BJ (cell line): ENCODE results near the gene TBC1D9. TPM values are rescaled to one million over a fixed set of nuclear protein-coding genes. Genes with fewer than 3 reads are reported as not detected.

Experiments used
- CTCF ChIA-PET: fragments of 350-600 bp; formaldehyde crosslinking; extraction: SDS; loops from one replicate; lab custom pipeline; 2021; ENCODE audit warnings: antibody characterized with exemption, inconsistent platforms; lab: Yijun Ruan, JAX
- POLR2A ChIA-PET: fragments of 300-600 bp; sonication (Branson Sonifier 250); formaldehyde crosslinking; extraction: SDS; loops from one replicate; lab custom pipeline; 2021; ENCODE audit warnings: antibody characterized with exemption; lab: Charles Lee
- DNase-seq: peaks from one replicate; pipeline ENCODE4 v3.0.0-alpha.2; 2011; ENCODE audit warnings: low read depth
- H3K27me3 ChIP-seq: 2 replicates; pipeline ENCODE4 v1.6.0; 2011; ENCODE audit warnings: low read length; ENCODE audit not compliant: control insufficient read depth, insufficient read depth
- H3K36me3 ChIP-seq: 2 replicates; pipeline ENCODE4 v1.5.1; 2011; ENCODE audit warnings: low read length; ENCODE audit not compliant: control insufficient read depth, insufficient read depth
- H3K4me3 ChIP-seq: 2 replicates; pipeline ENCODE4 v1.5.1; 2011; ENCODE audit warnings: low read depth, mild to moderate bottlenecking, control low read depth, low read length
- polyA plus RNA-seq: library from polyadenylated mRNA; depleted of rRNA; stranded (reverse); fragments of >200 nt; gene quantifications from 2 replicates; pipeline ENCODE4 v1.2.3, GENCODE V29; 2011
- TF ChIP-seq, protein P1 (sequence below): IDR thresholded peaks from 2 replicates; pipeline ENCODE4 v1.5.1; 2011; ENCODE audit warnings: low read depth, mild to moderate bottlenecking, control low read depth, inconsistent platforms, low read length, moderate library complexity; ENCODE audit not compliant: insufficient read depth

Gene TBC1D9
- polyA plus RNA-seq, 1 experiment = 12.0 TPM

DNA sequence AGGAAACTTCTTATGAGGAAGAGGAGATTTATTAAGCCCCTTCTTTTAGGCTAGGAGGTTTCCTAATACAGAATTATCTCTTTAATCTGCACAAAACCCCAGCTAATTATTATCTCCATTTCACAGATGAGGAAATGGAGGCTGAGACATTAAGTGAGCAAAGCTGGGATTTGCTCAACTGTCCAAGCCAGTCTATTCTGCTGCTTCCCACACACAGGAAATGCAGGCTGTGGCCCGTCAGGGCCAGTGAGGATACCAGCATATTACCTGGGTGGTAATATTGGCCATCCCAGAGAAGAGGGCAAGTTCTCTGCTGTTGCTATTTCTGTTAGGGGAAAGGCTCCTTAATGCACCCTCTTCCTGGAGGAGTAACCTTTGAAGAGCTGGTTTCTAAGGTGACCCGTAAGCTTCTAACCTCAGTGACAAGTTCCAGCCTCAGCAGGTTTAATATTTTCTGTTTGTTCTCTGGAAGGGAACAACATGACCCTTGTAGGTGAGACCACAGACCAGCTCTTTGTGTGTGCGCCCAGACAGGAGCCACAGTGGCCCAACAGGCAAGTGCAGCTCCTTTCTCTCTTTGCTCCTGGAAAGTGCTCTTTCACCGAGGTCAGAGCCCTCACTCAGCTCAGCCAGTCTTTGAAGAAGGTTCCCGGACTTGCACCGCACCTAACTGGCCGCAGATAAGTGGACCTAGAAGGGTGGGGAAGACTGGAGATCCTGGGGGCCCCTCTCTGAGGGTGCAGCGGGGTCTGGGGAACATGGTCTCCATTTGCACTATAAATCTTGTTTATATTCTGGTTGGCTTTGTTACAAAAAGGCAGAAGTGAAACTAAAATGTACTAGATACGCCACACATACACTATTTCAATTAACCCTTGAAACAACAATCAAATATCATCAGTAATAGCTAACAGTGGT lies 35.5 kb downstream of the TBC1D9 start:
- no peak overlapping the region for H3K4me3 ChIP-seq
- H3K27me3 ChIP-seq = no peaks in the 10 kb centered on the region
- CTCF ChIA-PET = interaction anchor here (0.6 to 1.6 kb wide), 2 partner anchors 10 to 164 kb away, joined by 3 to 4 read pairs; no protein-coding TSS in a partner anchor
- POLR2A ChIA-PET = no interaction called here
- DNase-seq = no peak
- no peaks in the 10 kb centered on the region; the same call in 1 of the 2 replicates for H3K36me3 ChIP-seq
- TF ChIP-seq, protein P1, sequence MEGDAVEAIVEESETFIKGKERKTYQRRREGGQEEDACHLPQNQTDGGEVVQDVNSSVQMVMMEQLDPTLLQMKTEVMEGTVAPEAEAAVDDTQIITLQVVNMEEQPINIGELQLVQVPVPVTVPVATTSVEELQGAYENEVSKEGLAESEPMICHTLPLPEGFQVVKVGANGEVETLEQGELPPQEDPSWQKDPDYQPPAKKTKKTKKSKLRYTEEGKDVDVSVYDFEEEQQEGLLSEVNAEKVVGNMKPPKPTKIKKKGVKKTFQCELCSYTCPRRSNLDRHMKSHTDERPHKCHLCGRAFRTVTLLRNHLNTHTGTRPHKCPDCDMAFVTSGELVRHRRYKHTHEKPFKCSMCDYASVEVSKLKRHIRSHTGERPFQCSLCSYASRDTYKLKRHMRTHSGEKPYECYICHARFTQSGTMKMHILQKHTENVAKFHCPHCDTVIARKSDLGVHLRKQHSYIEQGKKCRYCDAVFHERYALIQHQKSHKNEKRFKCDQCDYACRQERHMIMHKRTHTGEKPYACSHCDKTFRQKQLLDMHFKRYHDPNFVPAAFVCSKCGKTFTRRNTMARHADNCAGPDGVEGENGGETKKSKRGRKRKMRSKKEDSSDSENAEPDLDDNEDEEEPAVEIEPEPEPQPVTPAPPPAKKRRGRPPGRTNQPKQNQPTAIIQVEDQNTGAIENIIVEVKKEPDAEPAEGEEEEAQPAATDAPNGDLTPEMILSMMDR = no peak

DNA sequence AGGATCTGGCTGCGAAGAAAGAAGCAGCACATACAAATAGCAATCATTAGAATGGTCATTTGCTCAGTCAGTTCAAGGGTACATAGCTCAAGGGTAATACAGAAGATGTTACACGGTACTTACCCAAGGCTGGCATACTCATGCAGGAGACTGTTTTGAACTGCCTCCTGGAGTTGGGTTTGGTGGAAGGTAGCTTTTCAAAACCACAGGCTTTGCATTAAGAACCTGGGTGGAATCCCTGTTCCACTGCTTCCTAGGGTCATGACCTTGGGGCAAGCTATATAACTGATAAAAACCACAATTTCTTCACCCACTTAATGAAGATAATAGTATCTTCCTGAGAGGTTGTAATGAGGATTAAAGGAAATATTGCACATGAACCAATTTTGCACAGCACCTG lies 36.5 kb downstream of the TBC1D9 start:
- TF ChIP-seq, protein P1 = no peak
- ChIA-PET POLR2A (no interaction called here), CTCF (interaction anchor here (0.7 to 1.6 kb wide), 2 partner anchors 9 to 13 kb away, joined by 3 read pairs; no protein-coding TSS in a partner anchor)
- DNase-seq = no peak
- no peak overlapping the region for H3K4me3 ChIP-seq
- no peaks in the 10 kb centered on the region; the same call in 1 of the 2 replicates for H3K36me3 ChIP-seq
- H3K27me3 ChIP-seq = no peaks in the 10 kb centered on the region

DNA sequence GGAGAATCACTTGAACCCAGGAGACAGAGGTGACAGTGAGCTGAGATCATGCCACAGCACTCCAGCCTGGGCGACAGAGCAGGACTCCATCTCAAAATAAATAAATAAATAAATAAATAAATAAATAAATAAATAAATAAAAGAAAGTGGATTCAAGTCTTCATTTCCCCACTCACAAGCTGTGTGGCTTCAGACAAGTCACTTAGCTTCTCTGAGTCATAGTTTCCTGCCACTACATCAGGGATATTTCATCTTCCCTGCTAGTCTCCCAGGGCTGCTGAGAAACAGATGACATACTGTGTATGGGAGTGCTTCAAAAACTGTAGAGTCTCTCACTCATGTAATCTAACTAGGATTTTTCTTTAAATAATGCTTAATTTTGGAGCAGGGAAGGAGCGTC lies 37.2 kb downstream of the TBC1D9 start:
- DNase-seq = no peak
- no peaks in the 10 kb centered on the region for H3K27me3 ChIP-seq
- ChIA-PET CTCF (interaction anchor here (0.7 to 1.2 kb wide), 2 partner anchors 13 to 35 kb away, joined by 3 to 5 read pairs; no protein-coding TSS in a partner anchor), POLR2A (no interaction called here)
- TF ChIP-seq, protein P1 = no peak
- no peak overlapping the region for H3K4me3 ChIP-seq
- no peaks in the 10 kb centered on the region; the same call in 1 of the 2 replicates for H3K36me3 ChIP-seq

DNA sequence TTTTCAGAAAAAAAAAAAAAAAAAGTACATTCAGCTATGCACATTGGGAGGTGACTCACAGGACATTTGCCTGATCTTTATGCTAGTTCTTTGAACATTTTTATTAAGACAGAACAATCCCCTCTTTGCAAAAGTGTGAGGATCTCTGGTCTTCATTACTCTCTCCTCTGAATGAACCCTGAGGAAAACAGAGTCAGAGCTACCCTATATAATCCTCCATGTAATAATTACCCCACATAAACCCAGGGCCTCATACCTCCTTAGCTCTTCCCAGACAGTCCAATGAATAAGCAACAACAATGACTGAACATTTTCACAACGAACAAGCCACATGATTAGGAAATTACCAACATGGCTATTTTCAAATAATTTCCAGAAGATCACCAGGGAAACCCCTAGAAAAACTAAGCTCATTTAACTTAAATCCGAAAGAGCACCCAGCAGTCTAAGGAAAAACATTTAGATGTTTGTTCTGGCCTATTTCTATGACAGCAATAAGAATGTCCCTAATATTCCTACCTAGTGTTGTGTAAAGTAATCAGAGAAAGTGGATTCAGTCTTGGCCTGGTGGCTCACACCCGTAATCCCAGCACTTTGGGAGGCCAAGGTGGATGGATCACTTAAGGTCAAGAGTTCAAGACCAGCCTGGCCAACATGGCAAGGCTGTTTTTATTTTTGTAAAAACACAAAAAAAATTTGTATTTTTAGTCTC lies 37.8 kb downstream of the TBC1D9 start:
- TF ChIP-seq, protein P1 = no peak
- ChIA-PET POLR2A (interaction anchor here (0.7 kb wide), 1 partner anchor 70 kb away, joined by 9 read pairs; no protein-coding TSS in a partner anchor), CTCF (interaction anchor here (1.2 kb wide), 1 partner anchor 35 kb away, joined by 5 read pairs; no protein-coding TSS in a partner anchor)
- Histone ChIP-seq H3K4me3 (no peak overlapping the region), H3K27me3 (no peaks in the 10 kb centered on the region), H3K36me3 (no peaks in the 10 kb centered on the region; the same call in 1 of the 2 replicates)
- no peak for DNase-seq
